MM.1S (cell line): ENCODE measurements around the gene POPDC3.

Experiments
- DNase-seq: peaks from one replicate; pipeline ENCODE4 v3.0.0-alpha.2; 2015
- H2AFZ ChIP-seq: fragments of 300-600 bp; sonication (generic); 2 replicates; pipeline ENCODE4 v1.6.0; 2016; ENCODE audit warnings: antibody characterized with exemption, low read length
- H3F3A ChIP-seq: fragments of 300-600 bp; sonication (generic); 2 replicates; pipeline ENCODE4 v1.6.1; 2016; ENCODE audit warnings: mild to moderate bottlenecking, antibody characterized with exemption, low read length, moderate library complexity, mixed read lengths; ENCODE audit not compliant: insufficient read depth
- H3K27ac ChIP-seq: fragments of 300-600 bp; sonication (generic); 2 replicates; pipeline ENCODE4 v1.5.1; 2016; ENCODE audit warnings: mild to moderate bottlenecking, low read length
- H3K27me3 ChIP-seq: fragments of 300-600 bp; sonication (generic); replicated peaks from 2 replicates; pipeline ENCODE4 v1.6.0; 2016; ENCODE audit warnings: low read length; ENCODE audit not compliant: insufficient read depth
- H3K36me3 ChIP-seq: fragments of 300-600 bp; sonication (generic); replicated peaks from 2 replicates; pipeline ENCODE4 v1.6.1; 2016; ENCODE audit warnings: mild to moderate bottlenecking, low read length, mixed read lengths; ENCODE audit not compliant: insufficient read depth
- H3K4me1 ChIP-seq: fragments of 300-600 bp; sonication (generic); 2 replicates; pipeline ENCODE4 v1.6.1; 2016; ENCODE audit warnings: low read length, mixed read lengths
- H3K4me2 ChIP-seq: fragments of 300-600 bp; sonication (generic); 2 replicates; pipeline ENCODE4 v1.6.0; 2016; ENCODE audit warnings: low read depth, low read length
- H3K4me3 ChIP-seq: fragments of 300-600 bp; sonication (generic); 2 replicates; pipeline ENCODE4 v1.5.1; 2016; ENCODE audit warnings: low read length, mixed read lengths
- H3K79me2 ChIP-seq: fragments of 300-600 bp; sonication (generic); 2 replicates; pipeline ENCODE4 v1.6.1; 2016; ENCODE audit warnings: mixed run types, low read length, mixed read lengths
- H3K9ac ChIP-seq: fragments of 300-600 bp; sonication (generic); 2 replicates; pipeline ENCODE4 v1.6.1; 2016; ENCODE audit warnings: low read length, mixed read lengths
- H3K9me2 ChIP-seq: fragments of 300-600 bp; sonication (generic); replicated peaks from 2 replicates; pipeline ENCODE4 v1.6.1; 2016; ENCODE audit warnings: mild to moderate bottlenecking, low read length, mixed read lengths; ENCODE audit not compliant: insufficient read depth
- H3K9me3 ChIP-seq: fragments of 300-600 bp; sonication (generic); replicated peaks from 2 replicates; pipeline ENCODE4 v1.6.1; 2016; ENCODE audit warnings: mild to moderate bottlenecking, low read length, mixed read lengths; ENCODE audit not compliant: insufficient read depth
- H4K20me1 ChIP-seq: fragments of 300-600 bp; sonication (generic); 2 replicates; pipeline ENCODE4 v1.6.1; 2016; ENCODE audit warnings: mild to moderate bottlenecking, low read length, moderate library complexity, mixed read lengths; ENCODE audit not compliant: insufficient read depth
- CTCF ChIP-seq: fragments of 300-600 bp; sonication (generic); IDR thresholded peaks from 2 replicates; pipeline ENCODE4 v1.5.1; 2016; ENCODE audit warnings: antibody characterized with exemption, low read length, mixed read lengths
- EZH2 ChIP-seq: fragments of 300-600 bp; sonication (generic); optimal IDR thresholded peaks from 2 replicates; pipeline ENCODE3; 2017; ENCODE audit warnings: low read depth, mild to moderate bottlenecking, antibody characterized with exemption, low read length, mixed read lengths
- EZH2phosphoT487 ChIP-seq: fragments of 300-600 bp; sonication (generic); IDR thresholded peaks from 2 replicates; pipeline ENCODE4 v1.6.1; 2018; ENCODE audit warnings: antibody characterized with exemption, low read length

The POPDC3 gene

GRCh38 chr6:105212587-105212986 is 32.8 kb upstream of the POPDC3 start:
- Histone ChIP-seq H3F3A (no peaks in the 10 kb centered on the region), H3K4me1 (no peaks in the 10 kb centered on the region), H3K9ac (no peak overlapping the region), H3K27me3 (no peaks in the 10 kb centered on the region), H3K9me2 (no peaks in the 10 kb centered on the region), H3K79me2 (no peaks in the 10 kb centered on the region), H3K4me2 (no peak overlapping the region), H3K4me3 (no peak overlapping the region), H2AFZ (no peak overlapping the region), H3K36me3 (no peaks in the 10 kb centered on the region), H3K27ac (no peak overlapping the region), H3K9me3 (no peaks in the 10 kb centered on the region), H4K20me1 (no peaks in the 10 kb centered on the region)
- DNase-seq, result no peak
- TF ChIP-seq EZH2 (no peak), CTCF (no peak), EZH2phosphoT487 (no peak)

- no peak overlapping the region for H3K4me2 ChIP-seq
- no peak for TF ChIP-seq CTCF
- TF ChIP-seq EZH2, result no peak
- TF ChIP-seq EZH2phosphoT487, result no peak
- no peaks in the 10 kb centered on the region for H3K4me1 ChIP-seq
- H3K27me3 ChIP-seq, result no peaks in the 10 kb centered on the region
- H3F3A ChIP-seq, result no peaks in the 10 kb centered on the region
- no peaks in the 10 kb centered on the region for H3K36me3 ChIP-seq
- no peaks in the 10 kb centered on the region for H3K9me2 ChIP-seq
- H3K9ac ChIP-seq, result no peak overlapping the region
- H3K9me3 ChIP-seq, result no peaks in the 10 kb centered on the region
- DNase-seq, result no peak
- H3K4me3 ChIP-seq, result no peak overlapping the region
- no peaks in the 10 kb centered on the region for H3K79me2 ChIP-seq
- H4K20me1 ChIP-seq, result no peaks in the 10 kb centered on the region
- no peak overlapping the region for H3K27ac ChIP-seq
- no peak overlapping the region for H2AFZ ChIP-seq
Measured at GRCh38 chr6:105211831-105212230, 32.0 kb upstream of the POPDC3 start.

GRCh38 chr6:105210932-105211531 is 31.2 kb upstream of the POPDC3 start:
- Histone ChIP-seq H2AFZ (no peak overlapping the region), H3K4me2 (no peak overlapping the region), H3K9me3 (no peaks in the 10 kb centered on the region), H3K36me3 (no peaks in the 10 kb centered on the region), H3K79me2 (no peaks in the 10 kb centered on the region), H4K20me1 (no peaks in the 10 kb centered on the region), H3K27ac (no peak overlapping the region), H3K4me3 (no peak overlapping the region), H3K9ac (no peak overlapping the region), H3K27me3 (no peaks in the 10 kb centered on the region), H3K4me1 (no peaks in the 10 kb centered on the region), H3K9me2 (no peaks in the 10 kb centered on the region), H3F3A (no peaks in the 10 kb centered on the region)
- no peak for DNase-seq
- TF ChIP-seq CTCF (no peak), EZH2 (no peak), EZH2phosphoT487 (no peak)
